GM21381 (cell line): ENCODE results near the gene TGFA.

Experiments used
- ATAC-seq: cut with Tn5 transposase; IDR thresholded peaks from one replicate; pipeline ENCODE4 v1.9.1; 2021; ENCODE audit warnings: mild to moderate bottlenecking, moderate library complexity; ENCODE audit not compliant: unreplicated experiment

Gene TGFA

GRCh38 chr2:70553584-70554337 is at the start of gene TGFA:
Gene TGFA, minus strand, starts transcription at chr2:70553826. Its CDS starts 59 bp downstream, at chr2:70553767.
- peak; percentile 78 for ATAC-seq

GRCh38 chr2:70603066-70603465 is 49.4 kb upstream of the TGFA start:
- ATAC-seq: no peak

- no peak for ATAC-seq
Measured at GRCh38 chr2:70598197-70598596, 44.6 kb upstream of the TGFA start.

- ATAC-seq: no peak
Measured at GRCh38 chr2:70596739-70597138, 43.1 kb upstream of the TGFA start.

GRCh38 chr2:70596293-70596692 is 42.7 kb upstream of the TGFA start:
- no peak for ATAC-seq

GRCh38 chr2:70583091-70583490 is 29.5 kb upstream of the TGFA start:
- ATAC-seq: no peak

- no peak for ATAC-seq
Measured at GRCh38 chr2:70580352-70580751, 26.7 kb upstream of the TGFA start.

GRCh38 chr2:70574618-70575017 is 21.0 kb upstream of the TGFA start:
- no peak for ATAC-seq

- no peak for ATAC-seq
Measured at GRCh38 chr2:70574109-70574508, 20.5 kb upstream of the TGFA start.

GRCh38 chr2:70570041-70570661 is 16.5 kb upstream of the TGFA start:
- ATAC-seq: no peak

- no peak for ATAC-seq
Measured at GRCh38 chr2:70569559-70569958, 15.9 kb upstream of the TGFA start.

GRCh38 chr2:70566906-70567305 is 13.3 kb upstream of the TGFA start:
- no peak for ATAC-seq

GRCh38 chr2:70566464-70566863 is 12.8 kb upstream of the TGFA start:
- ATAC-seq: no peak

GRCh38 chr2:70565039-70565731 is 11.6 kb upstream of the TGFA start:
- ATAC-seq: no peak

GRCh38 chr2:70561893-70562292 is 8.3 kb upstream of the TGFA start:
- no peak for ATAC-seq

- no peak for ATAC-seq
Measured at GRCh38 chr2:70560442-70560841, 6.8 kb upstream of the TGFA start.

GRCh38 chr2:70560040-70560439 is 6.4 kb upstream of the TGFA start:
- no peak for ATAC-seq

GRCh38 chr2:70558195-70558808 is 4.7 kb upstream of the TGFA start:
- ATAC-seq: no peak

GRCh38 chr2:70557171-70557838 is 3.7 kb upstream of the TGFA start:
- ATAC-seq: no peak

GRCh38 chr2:70556608-70557007 is 3.0 kb upstream of the TGFA start:
- no peak for ATAC-seq

GRCh38 chr2:70554338-70554892 is 789 bp upstream of the TGFA start:
- ATAC-seq: no peak
